ENCODE results near the gene NUP62.

NUP62 gene

DNA sequence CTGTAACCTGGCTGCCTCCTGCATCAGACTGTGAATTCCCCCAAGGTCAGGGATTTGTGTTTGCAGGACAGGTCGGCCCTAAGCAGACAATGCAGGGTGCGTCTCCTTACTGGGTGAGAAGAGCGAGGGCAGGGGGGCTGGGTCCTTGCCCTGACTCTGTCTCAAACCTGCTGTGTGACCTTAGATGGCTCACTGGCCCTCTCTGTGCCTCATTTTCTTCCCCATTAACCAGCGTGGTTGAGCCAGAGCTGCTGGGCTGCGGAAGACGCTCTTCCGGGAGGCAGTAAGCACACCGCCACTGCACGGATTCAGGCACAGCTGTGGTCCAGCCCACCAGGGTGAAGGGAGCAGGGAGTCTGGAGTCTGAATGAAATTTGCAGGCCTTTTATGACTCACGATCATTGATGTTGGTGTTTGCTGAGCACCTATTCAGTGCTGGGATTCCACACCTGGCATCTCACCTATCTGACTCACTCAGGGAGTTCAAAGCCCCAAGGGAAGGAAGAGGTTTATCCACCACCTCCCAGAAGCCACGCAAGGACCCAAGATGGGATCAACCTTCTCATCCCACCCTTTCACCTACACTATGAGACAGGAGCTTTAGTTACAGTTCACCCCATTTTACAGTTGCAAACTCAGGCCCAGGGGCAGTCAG is 54.7 kb downstream of the NUP62 start:
- in situ Hi-C loops (cut with MboI; ENCODE audit: low pct_unique_long_range_greater_than_20kb, low sequenced_read_pairs) = no loop called here

DNA sequence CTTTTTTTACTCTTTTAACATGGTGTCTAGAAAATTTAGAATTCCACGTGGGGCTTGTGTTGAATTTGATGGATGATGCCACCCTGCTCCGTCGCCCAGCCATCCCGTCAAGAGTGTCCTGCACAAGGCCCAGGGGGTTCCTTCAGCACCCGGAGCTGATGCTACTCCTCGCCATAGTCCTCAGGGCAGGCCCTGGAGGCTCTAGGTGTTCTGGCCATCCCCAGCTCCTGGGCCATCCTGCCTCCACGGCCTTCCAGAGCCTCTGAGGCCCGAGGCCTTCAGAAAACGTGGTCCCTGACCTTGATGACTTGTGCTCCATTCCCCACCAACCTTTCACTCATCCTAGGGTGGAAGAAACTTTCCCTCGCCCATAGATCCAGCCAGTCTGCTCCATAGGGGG is 55.5 kb downstream of the NUP62 start:
- in situ Hi-C loops (cut with MboI; ENCODE audit: low pct_unique_long_range_greater_than_20kb, low sequenced_read_pairs) = no loop called here
- DNase-seq = no peak

More for the DNA sequence above, 54.7 kb downstream of the NUP62 start:
- no peak for DNase-seq

DNA sequence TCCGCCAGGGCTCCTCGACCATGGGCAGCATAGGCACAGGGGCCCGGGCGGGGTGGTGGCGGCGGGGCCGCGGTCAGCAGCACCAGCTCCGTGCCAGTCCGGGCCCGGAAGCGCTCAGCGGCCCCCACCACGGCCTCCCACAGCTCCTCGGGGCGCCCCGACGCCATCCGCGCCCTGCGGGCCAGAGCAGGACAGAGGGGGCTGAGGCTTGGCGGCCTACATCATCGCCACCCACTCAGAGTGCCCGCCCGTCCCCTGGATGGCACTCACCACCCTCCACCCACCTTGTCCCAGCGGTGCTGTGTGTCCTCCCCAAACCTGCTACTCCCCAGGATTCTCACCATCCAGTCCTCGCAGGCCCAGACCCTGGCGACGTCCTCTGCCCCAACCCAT is 56.2 kb downstream of the NUP62 start:
- no peak for DNase-seq
- in situ Hi-C loops (cut with MboI; ENCODE audit: low pct_unique_long_range_greater_than_20kb, low sequenced_read_pairs) = no loop called here

DNA sequence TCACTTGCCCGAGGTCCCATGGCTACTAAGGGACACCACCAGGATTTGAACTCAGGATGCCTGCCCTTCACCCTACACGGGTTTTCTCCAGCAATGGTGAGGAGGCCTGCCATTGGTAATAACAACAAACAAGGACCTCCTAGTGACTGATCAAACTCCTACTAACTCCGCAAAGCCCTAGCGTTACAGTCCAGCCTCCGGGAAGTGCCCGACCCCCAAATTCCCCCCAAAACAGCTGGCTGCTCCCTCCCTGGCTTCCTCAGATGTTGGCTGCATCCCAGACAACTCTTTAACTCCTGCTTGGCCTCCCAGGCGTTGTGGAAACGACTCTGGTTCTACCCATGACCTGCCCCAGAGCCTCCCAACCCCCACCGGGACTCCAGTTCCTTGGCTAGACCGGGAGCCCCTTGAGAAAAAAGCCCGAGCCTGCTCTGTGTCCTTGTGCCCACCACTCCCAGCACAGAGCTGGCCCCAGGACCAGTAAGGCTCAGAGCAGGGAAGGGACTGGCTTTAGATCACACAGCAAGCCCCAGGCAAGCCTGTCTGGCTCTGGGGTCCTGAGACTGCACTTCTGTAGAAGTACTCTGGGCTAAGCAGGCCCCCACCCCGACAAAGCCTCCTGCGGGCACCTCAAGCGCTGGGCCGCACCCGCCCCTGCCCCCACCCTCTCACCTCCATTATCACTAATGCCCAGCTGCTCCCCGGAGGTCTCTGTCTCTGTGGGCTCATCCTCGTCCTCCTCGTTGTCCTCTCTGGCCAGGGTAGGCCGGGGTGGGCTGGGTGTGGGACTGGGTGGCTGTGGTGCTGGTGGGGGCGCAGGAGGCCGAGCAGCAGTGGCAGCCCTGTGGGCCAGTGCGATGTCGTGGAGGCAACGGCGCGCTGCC is 56.8 kb downstream of the NUP62 start:
- in situ Hi-C loops (cut with MboI; ENCODE audit: low pct_unique_long_range_greater_than_20kb, low sequenced_read_pairs) = no loop called here
- DNase-seq = no peak

DNA sequence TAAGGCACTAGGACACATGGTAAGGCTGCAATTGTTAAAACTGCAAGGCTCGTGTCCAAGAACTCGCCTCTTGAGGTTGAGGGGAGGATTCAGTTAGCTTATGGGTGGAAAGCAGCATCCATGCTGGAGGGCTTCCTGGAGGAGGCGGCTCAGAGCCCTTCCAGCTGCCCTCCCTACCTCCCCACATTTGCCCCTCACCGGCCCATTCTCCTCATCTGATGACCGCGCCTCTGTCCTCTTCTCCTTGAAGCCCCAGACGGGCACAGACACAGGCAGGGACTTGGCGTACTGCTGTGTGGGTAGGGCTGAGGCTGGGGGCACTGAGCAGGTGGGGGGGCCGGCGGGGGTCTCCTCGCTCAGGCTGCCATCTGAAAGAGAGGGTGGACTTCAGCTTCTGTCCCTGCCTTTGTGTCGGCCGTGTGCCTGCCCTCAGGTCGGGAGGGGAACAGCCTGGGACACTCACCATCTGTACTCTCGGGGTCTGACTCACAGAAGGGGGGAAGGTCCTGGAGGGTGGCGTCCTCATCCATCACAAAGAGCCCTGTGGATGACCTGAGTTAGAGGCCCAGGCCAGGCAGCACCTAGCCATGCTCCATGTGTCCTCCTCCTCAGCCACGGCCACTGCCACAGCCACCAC is 57.8 kb downstream of the NUP62 start:
- no peak for DNase-seq
- in situ Hi-C loops (cut with MboI; ENCODE audit: low pct_unique_long_range_greater_than_20kb, low sequenced_read_pairs) = no loop called here

DNA sequence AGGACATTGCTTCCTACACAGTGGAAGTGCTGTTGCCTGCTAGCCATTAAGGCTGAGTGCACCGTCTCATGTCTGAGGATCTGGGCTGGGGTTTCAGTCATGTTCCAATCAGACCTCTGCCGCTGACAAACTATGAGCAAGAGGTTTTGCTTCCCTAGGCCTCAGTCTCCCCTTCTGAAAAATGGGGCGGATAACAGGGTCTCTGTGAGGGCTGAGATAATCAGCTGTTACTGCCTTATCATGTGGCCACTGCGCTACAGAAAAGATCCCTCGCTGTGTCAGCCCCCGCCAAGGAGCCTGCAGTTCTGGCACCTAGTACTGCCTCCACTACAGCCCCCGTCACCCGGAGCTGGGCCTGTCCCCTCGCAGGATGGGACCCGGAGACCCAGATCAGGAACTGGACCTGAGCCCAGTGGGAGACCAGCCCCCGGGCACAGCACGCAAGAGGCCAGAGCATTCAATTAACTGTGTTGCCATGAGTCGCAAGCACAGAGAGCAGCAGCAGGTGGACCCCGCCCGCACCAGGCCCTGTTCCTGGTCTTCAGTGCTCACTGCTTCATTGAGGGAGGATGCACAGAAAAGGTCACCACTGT is 58.9 kb downstream of the NUP62 start:
- in situ Hi-C loops (cut with MboI; ENCODE audit: low pct_unique_long_range_greater_than_20kb, low sequenced_read_pairs) = no loop called here
- DNase-seq = no peak

DNA sequence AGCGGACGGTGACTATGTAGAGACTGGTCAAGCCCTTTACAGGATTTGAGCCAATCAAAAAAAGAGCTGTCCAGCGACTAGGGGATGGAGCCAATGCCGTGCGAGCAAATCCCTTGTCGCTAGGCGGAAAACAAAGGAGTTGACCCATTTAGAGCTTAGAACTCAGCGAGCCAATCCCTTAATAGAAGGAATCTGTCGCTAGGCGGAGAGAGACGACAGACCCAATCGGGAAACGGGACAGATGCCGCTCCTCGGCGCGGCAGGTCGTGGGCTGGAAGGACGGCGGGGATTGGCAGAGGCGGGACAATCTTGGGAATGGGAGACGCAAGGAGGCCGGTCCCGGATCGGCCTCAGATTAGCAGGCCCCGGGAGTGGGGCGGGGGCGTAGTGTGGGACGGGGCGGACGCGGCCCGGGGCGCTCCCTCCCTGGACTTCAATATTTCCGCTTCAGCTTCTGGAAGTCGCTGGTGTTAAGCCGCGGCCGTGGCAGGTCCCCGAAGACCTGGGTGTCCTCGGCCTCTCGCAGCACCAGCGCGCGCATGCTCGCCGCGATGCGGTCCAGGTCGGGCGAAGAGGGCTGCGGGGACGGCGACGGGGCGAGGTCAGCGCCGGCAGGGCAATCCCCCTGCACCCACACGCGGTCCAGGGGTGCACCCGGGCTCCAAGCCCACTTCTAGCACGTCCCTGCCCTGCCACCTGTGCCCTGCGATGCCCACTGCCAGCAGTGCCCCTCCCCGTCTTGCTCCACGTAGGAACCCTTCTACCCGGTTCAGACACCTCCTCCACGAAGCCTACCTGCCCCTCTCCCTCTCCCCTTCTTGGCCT is 59.6 kb downstream of the NUP62 start:
- in situ Hi-C loops (cut with MboI; ENCODE audit: low pct_unique_long_range_greater_than_20kb, low sequenced_read_pairs) = no loop called here
- DNase-seq = peak; percentile 99

DNA sequence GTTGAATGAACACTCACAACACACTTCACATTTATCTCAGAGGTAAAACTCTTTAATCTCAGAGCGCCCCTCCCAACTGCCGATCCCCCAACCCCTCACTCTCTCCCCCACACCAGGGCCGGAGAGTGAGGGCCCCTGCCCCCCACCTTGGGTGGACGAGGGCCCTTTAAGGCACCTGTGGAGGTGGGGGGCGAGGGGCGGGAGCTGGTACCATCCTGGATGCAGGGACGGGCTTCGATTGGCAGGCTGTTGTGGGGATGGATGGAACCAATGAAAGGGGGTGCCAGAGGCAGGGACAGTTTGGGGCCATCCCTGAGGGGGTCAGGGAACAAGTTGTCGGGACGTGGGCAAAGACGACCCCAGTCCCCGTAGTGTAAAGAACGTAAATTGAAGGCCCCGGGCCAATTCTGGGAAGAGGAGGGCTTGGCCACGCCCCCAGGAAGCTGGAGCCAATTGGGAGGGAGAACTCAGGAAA is 60.3 kb downstream of the NUP62 start:
- no peak for DNase-seq
- in situ Hi-C loops (cut with MboI; ENCODE audit: low pct_unique_long_range_greater_than_20kb, low sequenced_read_pairs) = no loop called here

DNA sequence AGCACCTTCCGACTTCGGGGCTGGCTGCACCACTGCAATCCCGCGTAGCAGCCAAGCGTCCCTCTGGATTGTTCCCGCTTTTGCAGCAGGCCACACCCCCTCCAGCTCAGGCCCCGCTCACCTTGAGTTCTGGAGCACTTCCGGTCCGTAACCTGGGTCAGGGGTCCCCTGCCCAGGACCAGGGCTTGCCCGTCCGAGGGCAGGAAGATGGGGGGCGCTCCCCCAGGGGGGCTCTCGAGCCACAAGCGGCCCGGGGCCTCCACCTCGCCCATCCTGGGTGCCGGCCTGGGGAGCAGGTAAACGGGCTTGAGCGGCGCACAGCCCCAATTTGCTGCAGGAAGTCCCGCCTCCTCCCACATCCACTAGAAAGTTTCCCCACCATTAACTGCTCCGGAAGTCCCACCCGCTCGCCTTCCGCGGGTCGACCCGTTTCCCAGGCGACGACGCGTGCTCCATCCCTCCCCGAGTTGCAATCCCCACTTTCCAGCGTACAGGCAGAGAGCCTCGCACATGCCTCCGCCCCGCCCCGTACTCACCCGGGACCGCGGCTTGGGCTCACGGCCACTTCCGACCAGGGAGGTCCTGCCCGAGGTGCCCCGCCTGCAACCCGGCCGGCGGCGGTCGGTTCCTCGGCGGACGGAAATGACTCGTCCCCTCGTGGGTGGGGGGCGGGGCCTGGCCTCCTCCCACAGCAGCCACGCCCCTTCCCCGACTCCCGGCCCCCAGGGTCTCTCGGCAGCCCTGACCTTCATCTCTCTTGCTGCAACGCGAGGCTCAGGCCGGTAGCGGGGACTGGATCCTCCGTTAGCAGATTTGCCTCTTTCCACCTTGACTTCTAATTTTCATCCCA is 62.1 kb downstream of the NUP62 start, which contains the start of gene PNKP:
TSS of gene PNKP (minus strand) at position 644 of the 850 bp plus-strand sequence. CDS start at position 272, 372 bp downstream.
- in situ Hi-C loops (cut with MboI; ENCODE audit: low pct_unique_long_range_greater_than_20kb, low sequenced_read_pairs) = no loop called here
- DNase-seq = peak; percentile 95

DNA sequence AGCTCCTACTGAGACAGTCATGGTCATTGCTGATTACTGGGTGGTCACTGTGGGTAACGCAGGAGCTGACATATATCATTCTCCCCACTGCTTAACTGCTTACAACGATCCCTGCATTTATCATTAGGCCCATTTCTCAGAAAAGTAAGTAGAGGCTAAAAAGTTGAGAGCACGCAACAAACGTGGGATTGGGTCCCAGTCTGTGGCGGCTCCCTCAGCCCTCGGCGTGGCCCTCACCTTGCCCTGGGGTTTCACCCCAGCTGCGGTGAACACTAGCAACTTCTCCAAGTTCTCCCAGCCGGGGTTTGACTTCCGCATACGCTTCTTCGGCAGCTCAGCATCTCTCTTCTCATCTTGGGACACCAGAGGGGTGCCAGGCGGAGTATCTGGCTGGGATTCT is 64.4 kb downstream of the NUP62 start:
- DNase-seq = no peak
- in situ Hi-C loops (cut with MboI; ENCODE audit: low pct_unique_long_range_greater_than_20kb, low sequenced_read_pairs) = no loop called here

DNA sequence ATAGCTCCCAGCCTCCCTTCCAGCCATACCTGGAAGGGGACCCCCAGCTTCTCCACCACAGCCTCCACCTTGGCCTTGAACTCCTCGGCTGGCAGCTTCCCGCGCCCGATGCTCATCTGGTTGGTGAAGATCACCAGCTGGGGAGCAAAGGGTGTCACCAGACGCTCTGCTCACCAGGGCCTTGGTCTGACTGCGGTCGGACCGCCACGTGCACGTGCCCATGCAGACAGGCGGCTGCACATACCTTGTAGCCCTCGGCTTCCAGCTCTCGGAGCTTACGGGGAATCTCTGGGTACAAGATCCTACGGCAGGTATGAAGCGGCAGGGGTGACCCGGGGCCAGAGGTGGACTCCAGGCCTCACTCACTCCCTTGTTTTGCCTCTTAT is 65.4 kb downstream of the NUP62 start:
- in situ Hi-C loops (cut with MboI; ENCODE audit: low pct_unique_long_range_greater_than_20kb, low sequenced_read_pairs) = no loop called here
- DNase-seq = no peak

DNA sequence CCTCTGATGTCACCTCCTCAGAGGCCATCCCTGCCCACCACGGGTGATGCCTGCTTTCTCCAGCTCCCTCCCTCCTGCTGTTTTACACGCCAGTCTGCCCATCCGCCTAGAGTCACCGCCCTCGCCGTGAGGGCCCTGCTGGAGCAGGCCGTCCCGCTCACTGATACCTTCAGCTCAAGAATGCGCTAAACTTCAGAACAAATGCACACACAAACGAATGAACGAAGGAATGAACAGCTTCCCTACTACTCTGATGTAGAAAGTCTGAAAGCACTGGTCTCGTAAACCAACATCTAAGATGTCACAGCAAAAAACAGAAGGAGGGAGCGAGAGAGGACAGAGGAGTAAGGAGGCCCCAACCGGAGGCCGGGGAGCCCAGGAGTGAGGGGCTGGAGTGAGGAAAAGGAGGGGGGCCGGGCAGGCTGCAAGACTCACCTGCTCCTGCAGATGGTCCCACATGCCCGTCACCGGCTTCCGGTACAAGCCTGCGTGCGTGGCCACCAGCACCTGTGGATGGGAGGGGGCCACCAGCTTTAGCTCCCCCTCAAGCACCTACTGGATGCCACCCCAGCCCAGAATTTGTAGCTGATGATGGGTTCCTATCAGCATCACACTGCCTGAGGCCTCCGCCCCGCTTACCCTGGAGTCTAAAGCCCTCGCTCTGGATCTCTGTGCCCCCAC is 65.9 kb downstream of the NUP62 start:
- DNase-seq = no peak
- in situ Hi-C loops (cut with MboI; ENCODE audit: low pct_unique_long_range_greater_than_20kb, low sequenced_read_pairs) = no loop called here

DNA sequence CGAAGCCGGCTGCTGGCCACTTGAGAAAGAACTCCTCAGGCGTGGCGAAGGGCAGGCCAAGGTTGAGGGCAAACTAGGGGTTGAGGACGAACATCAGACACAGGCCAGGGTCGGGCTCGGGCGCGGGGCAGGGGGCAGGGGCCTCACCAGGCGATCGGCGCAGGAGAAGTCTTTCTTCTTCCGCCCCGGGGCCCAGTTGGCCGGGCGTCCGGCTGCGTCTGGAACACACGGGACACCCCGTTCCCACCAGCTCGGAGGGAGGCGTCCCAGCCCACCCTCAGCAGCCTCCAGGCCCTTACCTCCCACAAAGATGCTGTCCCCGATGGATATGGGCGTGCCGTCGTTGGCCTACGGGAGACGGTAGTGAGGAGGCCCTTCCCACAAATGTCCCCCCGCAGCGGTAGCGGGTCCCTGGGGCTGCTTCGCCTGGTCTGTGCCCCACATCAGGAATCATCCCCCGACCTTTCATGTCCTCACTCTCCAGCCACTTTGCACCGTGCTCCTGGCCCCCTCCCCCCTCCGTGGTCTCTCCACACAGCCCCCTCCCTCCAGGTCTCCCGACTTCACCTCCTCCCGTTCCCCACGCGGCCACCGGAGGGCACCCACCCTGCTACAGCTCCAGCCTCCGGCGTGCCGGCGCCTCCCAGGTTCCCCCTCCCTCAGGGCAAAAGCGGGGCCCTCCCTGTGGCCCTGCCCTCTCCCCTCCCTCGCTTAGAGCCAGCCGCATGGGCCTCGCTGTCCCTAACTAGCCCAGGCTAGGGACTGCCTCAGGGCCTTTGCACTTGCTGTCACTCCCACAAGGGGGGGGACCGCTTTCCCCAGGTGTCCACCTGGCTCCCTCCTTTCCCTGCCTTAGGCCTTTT is 66.7 kb downstream of the NUP62 start:
- in situ Hi-C loops (cut with MboI; ENCODE audit: low pct_unique_long_range_greater_than_20kb, low sequenced_read_pairs) = no loop called here
- DNase-seq = peak; percentile 37

DNA sequence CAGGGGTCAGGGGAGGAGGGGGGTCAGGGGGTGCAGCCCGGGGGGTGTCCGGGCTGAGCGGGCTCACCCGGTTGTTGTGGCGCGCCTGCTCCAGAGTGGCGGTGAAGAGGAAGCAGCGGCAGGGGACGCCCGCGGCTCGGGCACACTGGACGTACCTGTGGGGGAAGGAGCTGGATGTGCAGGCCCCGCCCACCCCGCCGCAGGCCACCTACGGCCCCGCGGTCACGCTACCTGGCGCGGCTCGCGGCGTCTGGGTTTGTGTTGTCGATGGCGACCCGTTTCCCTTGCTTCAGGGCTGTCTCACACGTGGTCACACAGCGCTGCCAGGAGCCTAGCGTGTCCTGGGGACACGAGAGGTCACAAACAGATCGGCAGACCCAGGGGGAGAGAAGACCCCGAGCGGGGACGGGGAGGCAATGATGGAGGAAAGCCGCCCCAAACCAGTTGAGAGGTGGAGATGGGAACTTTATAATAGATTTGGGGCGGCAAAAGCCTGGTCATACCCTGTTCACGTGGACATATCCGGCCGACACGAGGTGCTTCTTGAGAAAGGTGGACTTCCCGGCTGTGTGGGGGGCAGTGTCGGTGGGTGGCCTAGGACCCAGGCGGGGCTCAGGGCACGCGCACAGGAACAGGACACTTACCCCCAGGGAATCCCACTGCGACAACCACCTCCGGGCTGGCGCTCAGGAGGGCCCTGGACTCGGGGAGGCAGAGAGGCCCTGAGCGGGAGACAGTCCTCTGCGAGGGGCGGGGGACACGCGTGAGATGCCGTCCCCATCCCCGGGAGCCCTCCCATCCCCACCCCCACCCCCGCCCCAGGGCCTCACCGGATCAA is 67.5 kb downstream of the NUP62 start:
- DNase-seq = no peak
- in situ Hi-C loops (cut with MboI; ENCODE audit: low pct_unique_long_range_greater_than_20kb, low sequenced_read_pairs) = no loop called here

DNA sequence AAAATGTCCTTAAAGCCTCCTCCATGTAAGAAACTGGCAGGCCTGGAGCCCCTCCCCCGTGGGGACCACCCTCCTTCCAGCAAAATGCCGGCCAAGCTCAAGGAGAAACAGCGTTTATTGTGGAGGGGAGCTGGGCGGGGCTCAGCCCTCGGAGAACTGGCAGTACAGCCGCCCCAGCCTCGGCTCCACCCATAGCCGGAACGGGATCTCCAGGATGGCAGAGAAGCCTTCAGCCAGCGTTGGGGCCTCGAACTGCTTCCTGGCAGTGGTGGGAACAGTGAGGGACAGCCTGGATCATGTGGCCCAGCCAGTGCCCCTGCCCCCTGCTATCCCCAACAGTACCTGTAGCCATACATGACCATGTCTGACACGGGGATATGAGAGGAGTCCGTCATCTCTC is 68.2 kb downstream of the NUP62 start:
- DNase-seq = no peak
- in situ Hi-C loops (cut with MboI; ENCODE audit: low pct_unique_long_range_greater_than_20kb, low sequenced_read_pairs) = no loop called here

Data from KBM-7 (cell line).